Ureter (tissue), 1 donor: ENCODE results near the gene CENPS. TPM values are rescaled to one million over a fixed set of nuclear protein-coding genes. Genes with fewer than 3 reads are reported as not detected.
"Not testable (repeated sequence)": the region's sequence is repeated elsewhere in the genome, so short reads cannot be mapped to it uniquely, and the experiment has no call there.

Experiments used
- DNase-seq: peaks from one replicate; pipeline ENCODE4 v3.0.0-alpha.2; 2020; ENCODE audit warnings: low spot score
- total RNA-seq: library from RNA; stranded (reverse); gene quantifications from one replicate; pipeline ENCODE4 v1.2.4, GENCODE V29; 2023
- donor health status: DM: yes; HTN: yes; CAD: no.

CENPS gene
- 14.9 TPM for total RNA-seq

- peak; percentile 87 for DNase-seq
Observed at GRCh38 chr1:10430216-10431069, at the start of gene CENPS. Gene CENPS (plus strand): TSS chr1:10430433. CDS start chr1:10430518, 85 bp downstream.

GRCh38 chr1:10380594-10381275 is 49.5 kb upstream of the CENPS start:
- DNase-seq: no peak

GRCh38 chr1:10383630-10384029 is 46.6 kb upstream of the CENPS start:
- no peak for DNase-seq

- DNase-seq: no peak
Observed at GRCh38 chr1:10384219-10384618, 46.0 kb upstream of the CENPS start.

GRCh38 chr1:10386761-10387676 is 43.2 kb upstream of the CENPS start:
- no peak for DNase-seq

GRCh38 chr1:10387677-10388386 is 42.4 kb upstream of the CENPS start:
- DNase-seq: no peak

GRCh38 chr1:10388387-10388715 is 41.9 kb upstream of the CENPS start:
- DNase-seq: no peak

- DNase-seq: no peak
Observed at GRCh38 chr1:10389271-10389973, 40.8 kb upstream of the CENPS start.

- no peak for DNase-seq
Observed at GRCh38 chr1:10396870-10397269, 33.4 kb upstream of the CENPS start.

- DNase-seq: no peak
Observed at GRCh38 chr1:10398278-10398733, 31.9 kb upstream of the CENPS start.

GRCh38 chr1:10398734-10399443 is 31.3 kb upstream of the CENPS start, which contains the start of gene PGD:
Gene PGD (plus strand): TSS chr1:10399064. CDS start chr1:10399118, 54 bp downstream.
- DNase-seq: peak; percentile 99

- DNase-seq: no peak
Observed at GRCh38 chr1:10399444-10399941, 30.7 kb upstream of the CENPS start.

GRCh38 chr1:10400013-10400412 is 30.2 kb upstream of the CENPS start:
- DNase-seq: no peak

GRCh38 chr1:10401281-10401680 is 29.0 kb upstream of the CENPS start:
- DNase-seq: no peak

GRCh38 chr1:10402729-10403274 is 27.4 kb upstream of the CENPS start:
- no peak for DNase-seq

- DNase-seq: no peak
Observed at GRCh38 chr1:10407201-10407600, 23.0 kb upstream of the CENPS start.

- DNase-seq: no peak
Observed at GRCh38 chr1:10415211-10415930, 14.9 kb upstream of the CENPS start.

GRCh38 chr1:10415967-10416366 is 14.3 kb upstream of the CENPS start:
- DNase-seq: not testable (repeated sequence)

GRCh38 chr1:10418741-10419140 is 11.5 kb upstream of the CENPS start:
- DNase-seq: not testable (repeated sequence)
